H9 (cell line): ENCODE results near the gene OSR1. TPM values are rescaled to one million over a fixed set of nuclear protein-coding genes. Genes with fewer than 3 reads are reported as not detected.

ENCODE experiments used
- DNase-seq: peaks from one replicate; pipeline ENCODE4 v3.0.0-alpha.2; 2017
- H2AFZ ChIP-seq: one replicate; pipeline ENCODE4 v1.6.1; 2013; ENCODE audit warnings: mild to moderate bottlenecking, low read length, control low read depth, moderate library complexity
- H2AK5ac ChIP-seq: 2 replicates; pipeline ENCODE4 v1.6.1; 2013; ENCODE audit warnings: low read length, control low read depth, mixed read lengths; ENCODE audit not compliant: insufficient read length
- H2BK120ac ChIP-seq: one replicate; pipeline ENCODE4 v1.6.1; 2013; ENCODE audit warnings: low read depth, mild to moderate bottlenecking, low read length, control low read depth, inconsistent platforms; ENCODE audit not compliant: poor library complexity, severe bottlenecking
- H2BK12ac ChIP-seq: 2 replicates; pipeline ENCODE4 v1.6.1; 2013; ENCODE audit warnings: low read length, control low read depth, mixed read lengths, low read depth; ENCODE audit not compliant: insufficient read length
- H2BK15ac ChIP-seq: 2 replicates; pipeline ENCODE4 v1.6.1; 2013; ENCODE audit warnings: low read depth, low read length, control low read depth
- H2BK20ac ChIP-seq: one replicate; pipeline ENCODE4 v1.6.1; 2013; ENCODE audit warnings: low read depth, mild to moderate bottlenecking, low read length, control low read depth, inconsistent platforms; ENCODE audit not compliant: poor library complexity, severe bottlenecking
- H2BK5ac ChIP-seq: 2 replicates; pipeline ENCODE4 v1.6.1; 2013; ENCODE audit warnings: low read length, control low read depth, mixed read lengths; ENCODE audit not compliant: insufficient read length
- H3K14ac ChIP-seq: 2 replicates; pipeline ENCODE4 v1.6.1; 2013; ENCODE audit warnings: low read length, control low read depth; ENCODE audit not compliant: insufficient read depth
- H3K18ac ChIP-seq: 2 replicates; pipeline ENCODE4 v1.6.1; 2013; ENCODE audit warnings: low read depth, mild to moderate bottlenecking, mixed read lengths, low read length, control low read depth; ENCODE audit not compliant: insufficient read length
- H3K23ac ChIP-seq: 2 replicates; pipeline ENCODE4 v1.6.1; 2013; ENCODE audit warnings: low read length, control low read depth, mixed read lengths, low read depth; ENCODE audit not compliant: insufficient read length
- H3K23me2 ChIP-seq: 2 replicates; pipeline ENCODE4 v1.6.1; 2013; ENCODE audit warnings: low read depth, mild to moderate bottlenecking, mixed read lengths, low read length, control low read depth; ENCODE audit not compliant: insufficient read length, poor library complexity, severe bottlenecking
- H3K27ac ChIP-seq: 2 replicates; pipeline ENCODE4 v1.5.1; 2013; ENCODE audit warnings: low read length, control low read depth, mixed read lengths, low read depth; ENCODE audit not compliant: insufficient read length
- H3K27me3 ChIP-seq: 2 replicates; pipeline ENCODE4 v1.6.1; 2013; ENCODE audit warnings: low read length, control low read depth, inconsistent platforms; ENCODE audit not compliant: insufficient read depth
- H3K4ac ChIP-seq: 2 replicates; pipeline ENCODE4 v1.6.1; 2013; ENCODE audit warnings: low read depth, mild to moderate bottlenecking, control low read depth, inconsistent platforms, low read length, moderate library complexity
- H3K4me1 ChIP-seq: 2 replicates; pipeline ENCODE4 v1.6.1; 2013; ENCODE audit warnings: low read length, control low read depth, inconsistent platforms; ENCODE audit not compliant: insufficient read depth
- H3K4me2 ChIP-seq: 2 replicates; pipeline ENCODE4 v1.6.1; 2013; ENCODE audit warnings: low read length, control low read depth, mixed read lengths; ENCODE audit not compliant: insufficient read length, insufficient read depth
- H3K56ac ChIP-seq: 2 replicates; pipeline ENCODE4 v1.6.1; 2013; ENCODE audit warnings: low read depth, mild to moderate bottlenecking, mixed read lengths, low read length, control low read depth; ENCODE audit not compliant: insufficient read length
- H3K79me1 ChIP-seq: 2 replicates; pipeline ENCODE4 v1.6.1; 2013; ENCODE audit warnings: low read depth, mild to moderate bottlenecking, moderate library complexity, low read length, control low read depth, inconsistent platforms; ENCODE audit not compliant: insufficient read depth, poor library complexity, severe bottlenecking
- H3K79me2 ChIP-seq: 2 replicates; pipeline ENCODE4 v1.6.1; 2013; ENCODE audit warnings: low read length, control low read depth, inconsistent platforms; ENCODE audit not compliant: insufficient read depth
- H3K9ac ChIP-seq: 2 replicates; pipeline ENCODE4 v1.6.1; 2013; ENCODE audit warnings: low read length, control low read depth, mixed read lengths; ENCODE audit not compliant: insufficient read length; ENCODE audit errors: extremely low read depth
- H3K9me3 ChIP-seq: one replicate; pipeline ENCODE4 v1.6.1; 2013; ENCODE audit warnings: low read depth, low read length, inconsistent platforms; ENCODE audit not compliant: control insufficient read depth
- H3T11ph ChIP-seq: one replicate; pipeline ENCODE4 v1.6.1; 2013; ENCODE audit warnings: mild to moderate bottlenecking, low read length, control low read depth, inconsistent platforms
- H4K20me1 ChIP-seq: one replicate; pipeline ENCODE4 v1.6.1; 2013; ENCODE audit not compliant: control insufficient read depth, insufficient read length, insufficient read depth
- H4K5ac ChIP-seq: 2 replicates; pipeline ENCODE4 v1.6.1; 2013; ENCODE audit warnings: low read depth, mild to moderate bottlenecking, mixed read lengths, low read length, control low read depth; ENCODE audit not compliant: insufficient read length
- H4K8ac ChIP-seq: replicated peaks from 2 replicates; pipeline ENCODE4 v1.6.1; 2013; ENCODE audit warnings: low read length, control low read depth, mixed read lengths, low read depth; ENCODE audit not compliant: insufficient read length
- H4K91ac ChIP-seq: 2 replicates; pipeline ENCODE4 v1.6.1; 2013; ENCODE audit warnings: low read depth, mild to moderate bottlenecking, moderate library complexity, mixed read lengths, low read length, control low read depth; ENCODE audit not compliant: insufficient read length
- H3K27ac Mint-ChIP-seq, 3 experiments: 2 replicates in 2 of 3; 3 replicates in 1 of 3; pipeline ENCODE4 v1.8.0; 2020 to 2021; ENCODE audit warnings: mixed read lengths in 3 of 3, mild to moderate bottlenecking in 1 of 3, moderate library complexity in 1 of 3
- H3K27me3 Mint-ChIP-seq: 2 replicates; pipeline ENCODE4 v1.8.0; 2021; ENCODE audit warnings: low read depth, mild to moderate bottlenecking, moderate library complexity, mixed read lengths
- H3K36me3 Mint-ChIP-seq, 3 experiments: 2 replicates in 2 of 3; 3 replicates in 1 of 3; pipeline ENCODE4 v1.8.0; 2020 to 2021; ENCODE audit warnings: low read depth in 3 of 3, mixed read lengths in 3 of 3; ENCODE audit not compliant: insufficient read depth in 1 of 3
- H3K4me1 Mint-ChIP-seq, 2 experiments: 2 replicates each; pipeline ENCODE4 v1.8.0; 2020; ENCODE audit warnings: mixed read lengths in 2 of 2
- H3K4me3 Mint-ChIP-seq, 2 experiments: 2 replicates in 1 of 2; 3 replicates in 1 of 2; pipeline ENCODE4 v1.8.0; 2020 to 2021; ENCODE audit warnings: mild to moderate bottlenecking in 2 of 2, mixed read lengths in 2 of 2, moderate library complexity in 1 of 2
- H3K9me3 Mint-ChIP-seq, 2 experiments: 2 replicates in 1 of 2; 3 replicates in 1 of 2; pipeline ENCODE4 v1.8.0; 2020; ENCODE audit warnings: mild to moderate bottlenecking in 2 of 2, mixed read lengths in 2 of 2, moderate library complexity in 1 of 2
- WGBS: extraction: QIAGEN DNeasy Blood & Tissue Kit; methylation state at CpG from one replicate; pipeline ENCODE4 v1.1.7; 2013; ENCODE audit warnings: missing lambda C conversion rate, low lambda C conversion rate, mixed read lengths; ENCODE audit not compliant: insufficient read length; ENCODE audit errors: extremely low coverage; 5-methylcytosine and 5-hydroxymethylcytosine counted together
- total RNA-seq: library from RNA; stranded (reverse); gene quantifications from 2 replicates; pipeline ENCODE4 v1.2.1, GENCODE V29; 2021
- TF ChIP-seq, protein P1 (sequence below): fragments of 200-600 bp; sonication (generic); conservative IDR thresholded peaks from 3 replicates; pipeline ENCODE4 v1.8.0; 2021; ENCODE audit warnings: antibody characterized with exemption, mild to moderate bottlenecking

Gene OSR1
- total RNA-seq, 1 experiment from 2014 or later, result 0.35 TPM

DNA sequence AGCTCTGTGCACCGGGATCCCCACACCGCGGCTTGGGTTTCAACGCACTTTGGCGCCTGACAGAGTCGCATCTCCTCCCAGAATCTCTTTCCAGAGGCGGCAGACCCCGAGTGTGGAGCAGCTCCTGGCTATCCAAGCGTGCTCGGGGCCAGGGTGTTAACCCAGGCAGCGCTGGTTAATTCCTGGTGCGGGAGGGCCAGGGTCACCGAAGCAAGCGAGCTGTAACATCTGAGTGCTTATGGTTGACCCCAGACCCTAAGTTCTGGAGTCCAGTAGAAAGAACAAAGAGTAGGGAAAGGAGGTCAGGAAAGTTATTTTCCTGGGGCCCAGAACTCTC, 566 bp upstream of the OSR1 start:
- no peaks in the 10 kb centered on the region; a peak in 2 of 5 replicates for H3K9me3 Mint-ChIP-seq
- Histone ChIP-seq H4K5ac (no peak overlapping the region), H3K23me2 (peaks cover 24% of the 10 kb centered on the region), H2BK15ac (no peak overlapping the region), H2BK20ac (no peak overlapping the region), H2AK5ac (no peak overlapping the region), H2AFZ (no peak overlapping the region), H3K23ac (no peak overlapping the region), H3K18ac (no peak overlapping the region), H4K91ac (no peak overlapping the region), H3K9ac (no peak overlapping the region), H3K27ac (no peak overlapping the region), H3K9me3 (no peaks in the 10 kb centered on the region), H3K4me2 (peak overlapping the region; percentile 69), H3T11ph (no peak overlapping the region), H3K4ac (no peak overlapping the region), H2BK5ac (no peak overlapping the region), H2BK12ac (no peak overlapping the region), H3K4me1 (no peaks in the 10 kb centered on the region; the same call in 1 of the 2 replicates), H4K8ac (no peak overlapping the region), H3K79me2 (no peaks in the 10 kb centered on the region), H3K14ac (no peak overlapping the region), H3K56ac (no peak overlapping the region), H3K79me1 (no peaks in the 10 kb centered on the region), H4K20me1 (no peaks in the 10 kb centered on the region), H2BK120ac (no peak overlapping the region), H3K27me3 (peaks cover 96% of the 10 kb centered on the region)
- H3K27me3 Mint-ChIP-seq, result peaks cover 99% of the 10 kb centered on the region
- no peak for DNase-seq
- TF ChIP-seq, protein P1, sequence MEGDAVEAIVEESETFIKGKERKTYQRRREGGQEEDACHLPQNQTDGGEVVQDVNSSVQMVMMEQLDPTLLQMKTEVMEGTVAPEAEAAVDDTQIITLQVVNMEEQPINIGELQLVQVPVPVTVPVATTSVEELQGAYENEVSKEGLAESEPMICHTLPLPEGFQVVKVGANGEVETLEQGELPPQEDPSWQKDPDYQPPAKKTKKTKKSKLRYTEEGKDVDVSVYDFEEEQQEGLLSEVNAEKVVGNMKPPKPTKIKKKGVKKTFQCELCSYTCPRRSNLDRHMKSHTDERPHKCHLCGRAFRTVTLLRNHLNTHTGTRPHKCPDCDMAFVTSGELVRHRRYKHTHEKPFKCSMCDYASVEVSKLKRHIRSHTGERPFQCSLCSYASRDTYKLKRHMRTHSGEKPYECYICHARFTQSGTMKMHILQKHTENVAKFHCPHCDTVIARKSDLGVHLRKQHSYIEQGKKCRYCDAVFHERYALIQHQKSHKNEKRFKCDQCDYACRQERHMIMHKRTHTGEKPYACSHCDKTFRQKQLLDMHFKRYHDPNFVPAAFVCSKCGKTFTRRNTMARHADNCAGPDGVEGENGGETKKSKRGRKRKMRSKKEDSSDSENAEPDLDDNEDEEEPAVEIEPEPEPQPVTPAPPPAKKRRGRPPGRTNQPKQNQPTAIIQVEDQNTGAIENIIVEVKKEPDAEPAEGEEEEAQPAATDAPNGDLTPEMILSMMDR, result no peak
- H3K4me3 Mint-ChIP-seq, result peak overlapping the region; percentile 60 to 76
- H3K4me1 Mint-ChIP-seq, result peaks cover 38 to 50% of the 10 kb centered on the region in 2 experiments
- WGBS, result no CpG with 5 or more reads among the region's 14 CpGs
- H3K36me3 Mint-ChIP-seq, result no peaks in the 10 kb centered on the region
- H3K27ac Mint-ChIP-seq, result no peak overlapping the region
